ENCODE data around the gene CCDC136. TPM values are rescaled to one million over a fixed set of nuclear protein-coding genes. Genes with fewer than 3 reads are reported as not detected.

The CCDC136 gene
- total RNA-seq, 1 donor from 2014 or later = 44.2 TPM

GRCh38 chr7:128758553-128758952 lies 33.2 kb upstream of the CCDC136 start:
- no peak overlapping the region for H3K27ac Mint-ChIP-seq
- no peak for TF ChIP-seq CTCF (conservative IDR thresholded peaks at IDR 0.05)
- peaks cover 30% of the 10 kb centered on the region for H3K36me3 Mint-ChIP-seq
- H3K4me1 Mint-ChIP-seq (ENCODE audit: unreplicated experiment) = no peaks in the 10 kb centered on the region
- no peaks in the 10 kb centered on the region for H3K9me3 Mint-ChIP-seq
- H3K27me3 Mint-ChIP-seq = no peaks in the 10 kb centered on the region
- DNase-seq (ENCODE audit: extremely low spot score, unreplicated experiment) = no peak
- H3K4me3 Mint-ChIP-seq = no peak overlapping the region

- no peaks in the 10 kb centered on the region for H3K4me1 Mint-ChIP-seq (ENCODE audit: unreplicated experiment)
- H3K9me3 Mint-ChIP-seq = no peaks in the 10 kb centered on the region
- no peaks in the 10 kb centered on the region for H3K27me3 Mint-ChIP-seq
- H3K27ac Mint-ChIP-seq = no peak overlapping the region
- H3K36me3 Mint-ChIP-seq = peaks cover 27% of the 10 kb centered on the region
- no peak for DNase-seq (ENCODE audit: extremely low spot score, unreplicated experiment)
- H3K4me3 Mint-ChIP-seq = no peak overlapping the region
- no peak for TF ChIP-seq CTCF (conservative IDR thresholded peaks at IDR 0.05)
These were observed 32.5 kb upstream of the CCDC136 start for GRCh38 chr7:128759242-128759641.

- peaks cover 29% of the 10 kb centered on the region for H3K36me3 Mint-ChIP-seq
- H3K27ac Mint-ChIP-seq = no peak overlapping the region
- no peaks in the 10 kb centered on the region for H3K9me3 Mint-ChIP-seq
- no peak overlapping the region for H3K4me3 Mint-ChIP-seq
- no peak for TF ChIP-seq CTCF (conservative IDR thresholded peaks at IDR 0.05)
- DNase-seq (ENCODE audit: extremely low spot score, unreplicated experiment) = no peak
- H3K4me1 Mint-ChIP-seq (ENCODE audit: unreplicated experiment) = no peaks in the 10 kb centered on the region
- no peaks in the 10 kb centered on the region for H3K27me3 Mint-ChIP-seq
These were observed 28.2 kb upstream of the CCDC136 start for GRCh38 chr7:128763541-128763940.

- Mint-ChIP-seq H3K4me3 (no peak overlapping the region), H3K27ac (no peak overlapping the region), H3K9me3 (no peaks in the 10 kb centered on the region), H3K36me3 (peaks cover 45% of the 10 kb centered on the region), H3K4me1 (ENCODE audit: unreplicated experiment) (no peaks in the 10 kb centered on the region), H3K27me3 (no peaks in the 10 kb centered on the region)
- no peak for DNase-seq (ENCODE audit: extremely low spot score, unreplicated experiment)
- no peak for TF ChIP-seq CTCF (conservative IDR thresholded peaks at IDR 0.05)
These were observed 24.2 kb upstream of the CCDC136 start for GRCh38 chr7:128767475-128768110.

GRCh38 chr7:128770233-128770632 lies 21.5 kb upstream of the CCDC136 start:
- Mint-ChIP-seq H3K4me3 (no peak overlapping the region), H3K9me3 (no peaks in the 10 kb centered on the region), H3K36me3 (peaks cover 56% of the 10 kb centered on the region), H3K27ac (no peak overlapping the region), H3K27me3 (no peaks in the 10 kb centered on the region), H3K4me1 (ENCODE audit: unreplicated experiment) (no peaks in the 10 kb centered on the region)
- DNase-seq (ENCODE audit: extremely low spot score, unreplicated experiment) = no peak
- no peak for TF ChIP-seq CTCF (conservative IDR thresholded peaks at IDR 0.05)

GRCh38 chr7:128773604-128774003 lies 18.2 kb upstream of the CCDC136 start:
- no peaks in the 10 kb centered on the region for H3K4me1 Mint-ChIP-seq (ENCODE audit: unreplicated experiment)
- H3K36me3 Mint-ChIP-seq = peaks cover 46% of the 10 kb centered on the region
- H3K9me3 Mint-ChIP-seq = peaks cover 17% of the 10 kb centered on the region
- H3K27me3 Mint-ChIP-seq = no peaks in the 10 kb centered on the region
- TF ChIP-seq CTCF (conservative IDR thresholded peaks at IDR 0.05) = no peak
- H3K4me3 Mint-ChIP-seq = no peak overlapping the region
- H3K27ac Mint-ChIP-seq = no peak overlapping the region
- DNase-seq (ENCODE audit: extremely low spot score, unreplicated experiment) = no peak

Data from type B pancreatic cell (in vitro differentiated cells).